K562 (cell line): ENCODE measurements around the gene LRRC15. TPM values are rescaled to one million over a fixed set of nuclear protein-coding genes. Genes with fewer than 3 reads are reported as not detected.

Source experiments
- ATAC-seq: fragments of 200-7000 bp; cut with Tn5 transposase; 3 replicates; pipeline ENCODE4 v1.9.1; 2020; ENCODE audit warnings: moderate library complexity
- BruUV-seq: library from RNA; stranded (reverse); fragments of 400-500 nt; replicated peaks from 2 replicates; lab custom pipeline; 2021; lab: Mats Ljungman, UMichigan
- CTCF ChIA-PET: fragments of 300-600 bp; formaldehyde crosslinking; extraction: SDS; loops from one replicate; lab custom pipeline; 2021; ENCODE audit warnings: low intra/inter-chr PET ratio; lab: Yijun Ruan, JAX
- POLR2A ChIA-PET: fragments of 300-600, 350-650 bp; sonication (Branson Sonifier 250); formaldehyde crosslinking; extraction: SDS; loops from one replicate; lab custom pipeline; 2021; ENCODE audit warnings: antibody characterized with exemption, inconsistent platforms; lab: Yijun Ruan, JAX
- DNase-seq, 4 experiments: peaks; one replicate each; pipeline versions ENCODE4 v3.0.0 to v3.0.0-alpha.2; 2011 to 2018; ENCODE audit warnings: low spot score in 3 of 4, mixed read lengths in 3 of 4; ENCODE audit errors: extremely low read depth in 1 of 4
- FAIRE-seq: peaks from 2 replicates; lab custom pipeline; 2011; peaks lifted over from hg19 to GRCh38; lab: Jason Lieb, UNC
- H2AFZ ChIP-seq: 2 replicates; pipeline ENCODE4 v1.6.0; 2011; ENCODE audit warnings: low read depth, low read length, control low read depth, inconsistent platforms
- H3K27ac ChIP-seq: fragments of 200-600 bp; 3 replicates; pipeline ENCODE4 v1.8.0; 2011; ENCODE audit warnings: low read depth, mild to moderate bottlenecking, control low read depth, inconsistent platforms, low read length, moderate library complexity, mixed read lengths; ENCODE audit errors: extremely low read depth
- H3K27me3 ChIP-seq, 2 experiments: fragments of 300-600 bp in 1 of 2; 2 replicates in 1 of 2; 3 replicates in 1 of 2; pipeline versions ENCODE4 v1.6.0 to v1.8.0; 2011; ENCODE audit warnings: inconsistent platforms in 2 of 2, low read length in 2 of 2, mild to moderate bottlenecking in 1 of 2, mixed read lengths in 1 of 2, moderate library complexity in 1 of 2; ENCODE audit not compliant: control insufficient read depth in 2 of 2, insufficient read depth in 2 of 2
- H3K36me3 ChIP-seq: fragments of 300-600 bp; 3 replicates; pipeline ENCODE4 v1.8.0; 2011; ENCODE audit warnings: mild to moderate bottlenecking, low read length, inconsistent platforms; ENCODE audit not compliant: control insufficient read depth, insufficient read depth
- H3K4me1 ChIP-seq, 2 experiments: fragments of 200-600 bp in 1 of 2; replicated peaks in 1 of 2; 2 replicates in 1 of 2; 3 replicates in 1 of 2; pipeline versions ENCODE4 v1.5.1 to v1.8.0; 2011; ENCODE audit warnings: inconsistent platforms in 2 of 2, low read length in 2 of 2, mild to moderate bottlenecking in 1 of 2, mixed read lengths in 1 of 2, moderate library complexity in 1 of 2; ENCODE audit not compliant: control insufficient read depth in 2 of 2, insufficient read depth in 2 of 2
- H3K4me2 ChIP-seq: 2 replicates; pipeline ENCODE4 v1.6.1; 2011; ENCODE audit warnings: low read length, control low read depth, inconsistent platforms, mixed read lengths; ENCODE audit not compliant: insufficient read depth
- H3K4me3 ChIP-seq: fragments of 200-600 bp; sonication (generic), shearing (Covaris generic); 2 replicates; pipeline ENCODE4 v1.5.1; 2016; ENCODE audit warnings: control low read depth, inconsistent platforms
- H3K79me2 ChIP-seq: fragments of 200-600 bp; 3 replicates; pipeline ENCODE4 v1.8.0; 2011; ENCODE audit warnings: low read length, inconsistent platforms; ENCODE audit not compliant: control insufficient read depth, insufficient read depth
- H3K9ac ChIP-seq, 2 experiments: 2 replicates each; pipeline versions ENCODE4 v1.6.0 to v1.6.1; 2011; ENCODE audit warnings: low read depth in 2 of 2, low read length in 2 of 2, control low read depth in 1 of 2, inconsistent platforms in 1 of 2, mild to moderate bottlenecking in 1 of 2, mixed read lengths in 1 of 2; ENCODE audit not compliant: insufficient read depth in 1 of 2
- H3K9me1 ChIP-seq: one replicate; pipeline ENCODE4 v1.6.0; 2011; ENCODE audit warnings: inconsistent platforms, mild to moderate bottlenecking, low read length, moderate library complexity; ENCODE audit not compliant: control insufficient read depth, insufficient read depth
- H3K9me3 ChIP-seq: replicated peaks from 2 replicates; pipeline ENCODE4 v1.5.1; 2011; ENCODE audit warnings: low read depth, low read length, inconsistent platforms; ENCODE audit not compliant: control insufficient read depth, insufficient read depth
- H4K20me1 ChIP-seq: replicated peaks from 2 replicates; pipeline ENCODE4 v1.6.1; 2011; ENCODE audit warnings: low read length, inconsistent platforms, mixed read lengths; ENCODE audit not compliant: control insufficient read depth, insufficient read depth
- BRCA1 ChIP-seq, 2 experiments: fragments of 450-650 bp in 1 of 2; sonication (generic) in 1 of 2; formaldehyde crosslinking in 1 of 2; IDR thresholded peaks; 2 replicates each; pipeline versions ENCODE4 v1.5.0 to v1.6.1; 2017 to 2020; ENCODE audit warnings: mild to moderate bottlenecking in 1 of 2, missing genetic modification reagents in 1 of 2
- BRF1 ChIP-seq: IDR thresholded peaks from 3 replicates; pipeline ENCODE4 v1.6.1; 2011; ENCODE audit warnings: borderline replicate concordance, mild to moderate bottlenecking; ENCODE audit not compliant: insufficient read length; ENCODE audit errors: extremely low read depth
- CBFA2T3 ChIP-seq: fragments of 450-650 bp; IDR thresholded peaks from 2 replicates; pipeline ENCODE4 v1.6.1; 2017
- GATAD2A ChIP-seq: fragments of 450-650 bp; IDR thresholded peaks from 2 replicates; pipeline ENCODE4 v1.6.1; 2017
- MAFF ChIP-seq: IDR thresholded peaks from 2 replicates; pipeline ENCODE4 v1.6.1; 2012; ENCODE audit warnings: low read length, improper control_type of control experiment
- MXI1 ChIP-seq: IDR thresholded peaks from 2 replicates; pipeline ENCODE4 v1.6.1; 2011; ENCODE audit warnings: low read depth, mild to moderate bottlenecking, improper control_type of control experiment, low read length
- NR4A1 ChIP-seq, 2 experiments: fragments of 250-450 bp in 1 of 2; fragments of 450-650 bp in 1 of 2; sonication (Bioruptor Pico) in 1 of 2; IDR thresholded peaks; 2 replicates each; pipeline versions ENCODE4 v1.4.0 to v1.6.1; 2016 to 2020; ENCODE audit warnings: mild to moderate bottlenecking in 2 of 2, missing compliant biosample characterization in 1 of 2, missing genetic modification characterization in 1 of 2, moderate library complexity in 1 of 2
- POLR2H ChIP-seq: IDR thresholded peaks from 2 replicates; pipeline ENCODE4 v1.6.1; 2016; ENCODE audit warnings: missing genetic modification characterization, low read depth, mild to moderate bottlenecking, control low read depth, missing compliant biosample characterization, moderate library complexity
- PTRF ChIP-seq: fragments of 450-650 bp; IDR thresholded peaks from 2 replicates; pipeline ENCODE4 v1.6.1; 2016; ENCODE audit warnings: mild to moderate bottlenecking, missing genetic modification characterization, missing compliant biosample characterization
- SPI1 ChIP-seq: IDR thresholded peaks from 2 replicates; pipeline ENCODE4 v1.6.1; 2011; ENCODE audit warnings: low read depth, low read length, control low read depth, borderline replicate concordance
- THRA ChIP-seq: fragments of 450-650 bp; IDR thresholded peaks from 2 replicates; pipeline ENCODE4 v1.6.1; 2017; ENCODE audit warnings: mild to moderate bottlenecking, moderate library complexity
- WGBS: fragments of 100-300 bp; shearing (Covaris generic); methylation state at CpG from one replicate; pipeline ENCODE4 v1.1.6; 2016; ENCODE audit warnings: low coverage, mixed read lengths; ENCODE audit not compliant: insufficient coverage; ENCODE audit errors: missing lambda C conversion rate; 5-methylcytosine and 5-hydroxymethylcytosine counted together
- in situ Hi-C: fragments of 300-500 bp; cut with MboI; formaldehyde crosslinking; loops from 4 replicates; pipeline ENCODE4 v1.15.0; 2018; ENCODE audit warnings: inconsistent platforms, mixed read lengths
- intact Hi-C: fragments of 100-400 bp; cut with micrococcal nuclease; formaldehyde crosslinking; loops from 2 replicates; pipeline ENCODE4 v1.14.2; 2022
- polyA plus RNA-seq, 8 experiments: library from polyadenylated mRNA; depleted of rRNA in 4 of 8; stranded (reverse) in 5 of 8; unstranded in 3 of 8; fragments of >200 nt; fragmentation: Nextera tagmentation in 2 of 8; fragmentation: Illumina TruSeq in 1 of 8; extraction: Ambion mirVana in 2 of 8; extraction: Trizol in 1 of 8; gene quantifications; 2 replicates each; pipeline versions ENCODE4 v1.2.1 to v1.2.3, GENCODE V29; 2011 to 2014; ENCODE audit warnings: inconsistent platforms in 1 of 8, missing spikeins in 1 of 8
- total RNA-seq, 7 experiments: library from RNA; depleted of rRNA in 6 of 7; stranded (reverse); fragments of >200 nt in 6 of 7; fragmentation: Illumina TruSeq in 2 of 7; extraction: Trizol in 2 of 7; gene quantifications; 2 replicates each; pipeline versions ENCODE4 v1.2.1 to v1.2.3, GENCODE V29; 2011 to 2021; ENCODE audit warnings: low replicate concordance in 1 of 7
- TF ChIP-seq, protein P1 (sequence below): fragments of 450-650 bp; IDR thresholded peaks from 2 replicates; pipeline ENCODE4 v1.7.1; 2018; ENCODE audit warnings: mild to moderate bottlenecking, low read depth; ENCODE audit not compliant: partially characterized antibody

Gene LRRC15
- total and polyA plus RNA-seq, 9 of the 15 experiments (the other 6 are each of a cell fraction or from before 2014, with no cell fraction given), result not detected

- FAIRE-seq, result no peak
- Histone ChIP-seq H3K9me1 (no peaks in the 10 kb centered on the region), H3K4me3 (no peak overlapping the region), H3K9ac (no peak overlapping the region), H4K20me1 (peaks cover 3% of the 10 kb centered on the region; the same call in 1 of the 2 replicates), H3K4me2 (no peak overlapping the region), H3K36me3 (no peaks in the 10 kb centered on the region), H3K4me1 (no peaks in the 10 kb centered on the region), H3K79me2 (no peaks in the 10 kb centered on the region), H2AFZ (no peak overlapping the region), H3K9me3 (no peaks in the 10 kb centered on the region), H3K27ac (no peak overlapping the region), H3K27me3 (peaks cover 53 to 81% of the 10 kb centered on the region in 2 experiments)
- WGBS, result 45% methylated on average over 10 of the region's 10 CpGs
- TF ChIP-seq SPI1, result no peak
- TF ChIP-seq MXI1, result no peak
- no peak for TF ChIP-seq THRA
- TF ChIP-seq PTRF, result no peak
- TF ChIP-seq BRF1, result no peak
- TF ChIP-seq MAFF, result no peak
- no peak for TF ChIP-seq GATAD2A
- TF ChIP-seq POLR2H (tag), result no peak
- TF ChIP-seq, protein P1, sequence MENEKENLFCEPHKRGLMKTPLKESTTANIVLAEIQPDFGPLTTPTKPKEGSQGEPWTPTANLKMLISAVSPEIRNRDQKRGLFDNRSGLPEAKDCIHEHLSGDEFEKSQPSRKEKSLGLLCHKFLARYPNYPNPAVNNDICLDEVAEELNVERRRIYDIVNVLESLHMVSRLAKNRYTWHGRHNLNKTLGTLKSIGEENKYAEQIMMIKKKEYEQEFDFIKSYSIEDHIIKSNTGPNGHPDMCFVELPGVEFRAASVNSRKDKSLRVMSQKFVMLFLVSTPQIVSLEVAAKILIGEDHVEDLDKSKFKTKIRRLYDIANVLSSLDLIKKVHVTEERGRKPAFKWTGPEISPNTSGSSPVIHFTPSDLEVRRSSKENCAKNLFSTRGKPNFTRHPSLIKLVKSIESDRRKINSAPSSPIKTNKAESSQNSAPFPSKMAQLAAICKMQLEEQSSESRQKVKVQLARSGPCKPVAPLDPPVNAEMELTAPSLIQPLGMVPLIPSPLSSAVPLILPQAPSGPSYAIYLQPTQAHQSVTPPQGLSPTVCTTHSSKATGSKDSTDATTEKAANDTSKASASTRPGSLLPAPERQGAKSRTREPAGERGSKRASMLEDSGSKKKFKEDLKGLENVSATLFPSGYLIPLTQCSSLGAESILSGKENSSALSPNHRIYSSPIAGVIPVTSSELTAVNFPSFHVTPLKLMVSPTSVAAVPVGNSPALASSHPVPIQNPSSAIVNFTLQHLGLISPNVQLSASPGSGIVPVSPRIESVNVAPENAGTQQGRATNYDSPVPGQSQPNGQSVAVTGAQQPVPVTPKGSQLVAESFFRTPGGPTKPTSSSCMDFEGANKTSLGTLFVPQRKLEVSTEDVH, result no peak
- no peak for TF ChIP-seq NR4A1 (CRISPR knock-in tag; IDR thresholded peaks at IDR 0.05)
- TF ChIP-seq NR4A1 (tag; IDR thresholded peaks at IDR 0.05), result no peak
- no peak for TF ChIP-seq CBFA2T3
- no peak for TF ChIP-seq BRCA1 (IDR thresholded peaks at IDR 0.05)
- TF ChIP-seq BRCA1 (CRISPR knock-in tag; IDR thresholded peaks at IDR 0.05), result no peak
- intact Hi-C loops, result no loop called here
- ATAC-seq, result no peak
- CTCF ChIA-PET, result no interaction called here
- in situ Hi-C loops, result no loop called here
- POLR2A ChIA-PET, result no interaction called here
- DNase-seq, result no peak
- no TSS peak for BruUV-seq
These were observed 5.4 kb upstream of the LRRC15 start for GRCh38 chr3:194374935-194375334.
